ENCODE data around the gene ASIC3. TPM values are rescaled to one million over a fixed set of nuclear protein-coding genes. Genes with fewer than 3 reads are reported as not detected.
A peak's percentile ranks its signal among the peaks of the same experiment; 100 is the strongest.

Gene ASIC3
- polyA plus RNA-seq, 2 of the 4 experiments (the other 2 are of a cell fraction): 4.1 to 9.8 TPM

GRCh38 chr7:151079199-151079910 lies 31.0 kb downstream of the ASIC3 start:
- ATAC-seq: no peak
- Histone ChIP-seq H3K4me2 (peak overlapping the region; percentile 95), H3K4me1 (peaks cover 55% of the 10 kb centered on the region), H3K4me3 (peak overlapping the region; percentile 93), H3K9me3 (no peaks in the 10 kb centered on the region), H3K27ac (peak overlapping the region; percentile 98; a peak in 4 of 6 replicates)
- CTCF ChIA-PET: interaction anchor here (0.6 to 27.1 kb wide), 2 partner anchors 28 to 62 kb away, joined by 3 to 412 read pairs; no protein-coding TSS in a partner anchor
- TF ChIP-seq CBX8 (IDR thresholded peaks at IDR 0.05) (no peak), ZNF302 (CRISPR knock-in tag; IDR thresholded peaks at IDR 0.05) (no peak), MAZ (IDR thresholded peaks at IDR 0.05; ENCODE audit: borderline replicate concordance, low read depth, low read length) (no peak), RAD21 (conservative IDR thresholded peaks at IDR 0.05 in 1 of 2, IDR thresholded peaks at IDR 0.05 in 1 of 2) (no peak), EP300 (IDR thresholded peaks at IDR 0.05) (no peak), RNF2 (IDR thresholded peaks at IDR 0.05; ENCODE audit: borderline replicate concordance, low read depth) (no peak), HOXB13 (CRISPR knock-in tag; IDR thresholded peaks at IDR 0.05; ENCODE audit: low read depth) (no peak), HOXA7 (CRISPR knock-in tag; IDR thresholded peaks at IDR 0.05) (no peak), RFX5 (IDR thresholded peaks at IDR 0.05) (no peak), ZC3H11A (IDR thresholded peaks at IDR 0.05) (no peak), MYC (IDR thresholded peaks at IDR 0.05; ENCODE audit: borderline replicate concordance, low read length) (no peak), KDM1A (IDR thresholded peaks at IDR 0.05; ENCODE audit: low read depth) (no peak), TFCP2L1 (CRISPR knock-in tag; IDR thresholded peaks at IDR 0.05) (no peak), SMC3 (IDR thresholded peaks at IDR 0.05) (no peak), KDM5A (IDR thresholded peaks at IDR 0.05) (no peak), EHMT2 (IDR thresholded peaks at IDR 0.05; ENCODE audit: low read depth) (no peak), FOXS1 (CRISPR knock-in tag; IDR thresholded peaks at IDR 0.05) (no peak)
- FAIRE-seq: no peak
- POLR2A ChIA-PET: no interaction called here
- 86% methylated on average over 26 of the region's 27 CpGs for WGBS (ENCODE audit: missing lambda C conversion rate)
- DNase-seq (ENCODE audit: low read depth in 1 of 2, low spot score in 1 of 2): no peak

GRCh38 chr7:151080067-151080521 lies 31.8 kb downstream of the ASIC3 start:
- Histone ChIP-seq H3K4me3 (peak overlapping the region; percentile 93), H3K4me1 (peaks cover 56% of the 10 kb centered on the region), H3K9me3 (no peaks in the 10 kb centered on the region), H3K4me2 (peak overlapping the region; percentile 95), H3K27ac (peak overlapping the region; percentile 98)
- WGBS (ENCODE audit: missing lambda C conversion rate): 1% methylated on average over 24 of the region's 31 CpGs
- FAIRE-seq: no peak
- CTCF ChIA-PET: interaction anchor here (1.8 to 27.1 kb wide), 2 partner anchors 19 to 27 kb away, joined by 7 to 412 read pairs; no protein-coding TSS in a partner anchor
- POLR2A ChIA-PET: interaction anchor here (1.0 to 1.4 kb wide), 5 partner anchors 14 to 41 kb away, joined by 3 to 14 read pairs (median 4); no protein-coding TSS in a partner anchor
- DNase-seq (ENCODE audit: low read depth in 1 of 2, low spot score in 1 of 2): peak in 1 of 2 experiments; percentile 45
- peak; percentile 1 to 11; a peak in 3 of 6 replicates for ATAC-seq
- 0 out of 2 replicates have a peak, but pooled peaks have one; percentile 3 for TF ChIP-seq GATA3 (IDR thresholded peaks at IDR 0.05; ENCODE audit: borderline replicate concordance)
- TF ChIP-seq TFCP2L1 (CRISPR knock-in tag; IDR thresholded peaks at IDR 0.05): 0 out of 2 replicates have a peak, but pooled peaks have one; percentile 23
- no peak for TF ChIP-seq FOSB (CRISPR knock-in tag; IDR thresholded peaks at IDR 0.05)

- POLR2A ChIA-PET: interaction anchor here (0.6 to 1.4 kb wide), 7 partner anchors 13 to 42 kb away, joined by 3 to 14 read pairs (median 4); partner anchors contain the start of gene CDK5
- no peak for FAIRE-seq
- H3K4me3 ChIP-seq: peak within 1 kb of the TSS; percentile 93
- TF ChIP-seq GATA3 (IDR thresholded peaks at IDR 0.05; ENCODE audit: borderline replicate concordance) (0 out of 2 replicates have a peak, but pooled peaks have one; percentile 2), ZFP36 (IDR thresholded peaks at IDR 0.05; ENCODE audit: borderline replicate concordance, partially characterized antibody) (no peak), HOXB13 (CRISPR knock-in tag; IDR thresholded peaks at IDR 0.05; ENCODE audit: low read depth) (no peak), ZC3H11A (IDR thresholded peaks at IDR 0.05) (0 out of 2 replicates have a peak, but pooled peaks have one; percentile 7), HMGXB4 (CRISPR knock-in tag; IDR thresholded peaks at IDR 0.05; ENCODE audit: borderline replicate concordance) (no peak), FOSB (CRISPR knock-in tag; IDR thresholded peaks at IDR 0.05) (no peak), KDM5A (IDR thresholded peaks at IDR 0.05) (peak; percentile 81; the same call in 1 of the 2 replicates), POLR2A (IDR thresholded peaks at IDR 0.05; ENCODE audit: low read length) (peak; percentile 82), MAX (IDR thresholded peaks at IDR 0.05) (peak; percentile 40), MYC (IDR thresholded peaks at IDR 0.05; ENCODE audit: borderline replicate concordance, low read length) (0 out of 2 replicates have a peak, but pooled peaks have one; percentile 19), CBX2 (IDR thresholded peaks at IDR 0.05; ENCODE audit: borderline replicate concordance, low read depth) (no peak), HEYL (CRISPR knock-in tag; IDR thresholded peaks at IDR 0.05) (no peak), BCL3 (IDR thresholded peaks at IDR 0.05) (peak; percentile 80), PBX3 (IDR thresholded peaks at IDR 0.05) (peak; percentile 37; the same call in 1 of the 2 replicates)
Measured at GRCh38 chr7:151080522-151081169, 32.3 kb downstream of the ASIC3 start, which contains the start of gene FASTK. FASTK (minus strand) TSS chr7:151080809; CDS start chr7:151080766, 43 bp downstream.

More at GRCh38 chr7:151080522-151081169, 32.3 kb downstream of the ASIC3 start, which contains the start of gene FASTK:
- H3K9me3 ChIP-seq: no peaks in the 10 kb centered on the region
- CTCF ChIA-PET: interaction anchor here (1.1 to 27.1 kb wide), 4 partner anchors 13 to 46 kb away, joined by 3 to 412 read pairs (median 14); no protein-coding TSS in a partner anchor
- peak; percentile 51 to 82 for ATAC-seq
- peak within 1 kb of the TSS; percentile 95 for H3K4me2 ChIP-seq
- H3K4me1 ChIP-seq: peaks cover 61% of the 10 kb centered on the region
- WGBS (ENCODE audit: missing lambda C conversion rate): 2% methylated on average over 37 of the region's 66 CpGs
- DNase-seq (ENCODE audit: low read depth in 1 of 2, low spot score in 1 of 2): peak; percentile 89 to 92
- H3K27ac ChIP-seq: peak within 1 kb of the TSS; percentile 98

Measured in A549 (cell line).